ENCODE results near the gene CBX1. TPM values are rescaled to one million over a fixed set of nuclear protein-coding genes. Genes with fewer than 3 reads are reported as not detected.

Gene CBX1
- polyA plus RNA-seq, 1 donor from 2014 or later = 363 TPM

- Histone ChIP-seq H2AFZ (ENCODE audit: low read depth, low read length) (no peak overlapping the region), H3F3A (ENCODE audit: insufficient read depth, low read length, poor library complexity, severe bottlenecking) (no peaks in the 10 kb centered on the region), H3K9me3 (ENCODE audit: low read length) (no peaks in the 10 kb centered on the region), H3K4me2 (ENCODE audit: low read length) (no peak overlapping the region), H3K79me2 (replicated peaks; ENCODE audit: insufficient read depth, low read length) (peaks cover 35% of the 10 kb centered on the region), H3K27me3 (ENCODE audit: insufficient read depth, low read depth, low read length) (no peaks in the 10 kb centered on the region), H3K27ac (ENCODE audit: low read length) (no peak overlapping the region), H3K4me3 (ENCODE audit: low read length) (peak overlapping the region; percentile 85), H3K9me2 (ENCODE audit: insufficient read depth, low read length) (no peaks in the 10 kb centered on the region), H4K20me1 (ENCODE audit: insufficient read depth) (peaks cover 12% of the 10 kb centered on the region), H3K36me3 (ENCODE audit: insufficient read depth, low read length) (no peaks in the 10 kb centered on the region), H3K9ac (ENCODE audit: low read length) (no peak overlapping the region)
- TF ChIP-seq CTCF (IDR thresholded peaks at IDR 0.05; ENCODE audit: poor library complexity, severe bottlenecking) = no peak
Measured at GRCh38 chr17:48056246-48056745, 45.0 kb downstream of the CBX1 start.

GRCh38 chr17:48055531-48056245, 45.6 kb downstream of the CBX1 start:
- Histone ChIP-seq H2AFZ (ENCODE audit: low read depth, low read length) (no peak overlapping the region), H3K9me2 (ENCODE audit: insufficient read depth, low read length) (no peaks in the 10 kb centered on the region), H3K9ac (ENCODE audit: low read length) (peak overlapping the region; percentile 73), H4K20me1 (ENCODE audit: insufficient read depth) (peaks cover 12% of the 10 kb centered on the region), H3K4me3 (ENCODE audit: low read length) (peak overlapping the region; percentile 85), H3K36me3 (ENCODE audit: insufficient read depth, low read length) (no peaks in the 10 kb centered on the region), H3K27ac (ENCODE audit: low read length) (no peak overlapping the region), H3K4me2 (ENCODE audit: low read length) (peak overlapping the region; percentile 94), H3K79me2 (replicated peaks; ENCODE audit: insufficient read depth, low read length) (peaks cover 41% of the 10 kb centered on the region), H3K9me3 (ENCODE audit: low read length) (no peaks in the 10 kb centered on the region), H3F3A (ENCODE audit: insufficient read depth, low read length, poor library complexity, severe bottlenecking) (no peaks in the 10 kb centered on the region), H3K27me3 (ENCODE audit: insufficient read depth, low read depth, low read length) (no peaks in the 10 kb centered on the region)
- no peak for TF ChIP-seq RAD21 (conservative IDR thresholded peaks at IDR 0.05)
- TF ChIP-seq MXI1 (conservative IDR thresholded peaks at IDR 0.05; ENCODE audit: poor library complexity, severe bottlenecking) = no peak
- TF ChIP-seq CTCF (IDR thresholded peaks at IDR 0.05; ENCODE audit: poor library complexity, severe bottlenecking) = no peak
- TF ChIP-seq POLR2AphosphoS5 (IDR thresholded peaks at IDR 0.05) = no peak
- no peak for TF ChIP-seq REST (IDR thresholded peaks at IDR 0.05; ENCODE audit: borderline replicate concordance)
- no peak for TF ChIP-seq SMC3 (conservative IDR thresholded peaks at IDR 0.05; ENCODE audit: poor library complexity)
- TF ChIP-seq EZH2 (IDR thresholded peaks at IDR 0.05; ENCODE audit: borderline replicate concordance, insufficient read depth, low read length, poor library complexity, severe bottlenecking) = no peak
- no peak for TF ChIP-seq EP300 (conservative IDR thresholded peaks at IDR 0.05; ENCODE audit: poor library complexity, severe bottlenecking)
- no peak for TF ChIP-seq TAF1 (IDR thresholded peaks at IDR 0.05; ENCODE audit: low read depth)

All from neural cell (in vitro differentiated cells).